HG03571 (cell line): ENCODE measurements around the gene ETFB.

Source experiments
- ATAC-seq: cut with Tn5 transposase; IDR thresholded peaks from one replicate; pipeline ENCODE4 v1.9.1; 2021; ENCODE audit not compliant: unreplicated experiment

ETFB gene

GRCh38 chr19:51296336-51297093, 69.7 kb downstream of the ETFB start:
- ATAC-seq, result no peak

DNA sequence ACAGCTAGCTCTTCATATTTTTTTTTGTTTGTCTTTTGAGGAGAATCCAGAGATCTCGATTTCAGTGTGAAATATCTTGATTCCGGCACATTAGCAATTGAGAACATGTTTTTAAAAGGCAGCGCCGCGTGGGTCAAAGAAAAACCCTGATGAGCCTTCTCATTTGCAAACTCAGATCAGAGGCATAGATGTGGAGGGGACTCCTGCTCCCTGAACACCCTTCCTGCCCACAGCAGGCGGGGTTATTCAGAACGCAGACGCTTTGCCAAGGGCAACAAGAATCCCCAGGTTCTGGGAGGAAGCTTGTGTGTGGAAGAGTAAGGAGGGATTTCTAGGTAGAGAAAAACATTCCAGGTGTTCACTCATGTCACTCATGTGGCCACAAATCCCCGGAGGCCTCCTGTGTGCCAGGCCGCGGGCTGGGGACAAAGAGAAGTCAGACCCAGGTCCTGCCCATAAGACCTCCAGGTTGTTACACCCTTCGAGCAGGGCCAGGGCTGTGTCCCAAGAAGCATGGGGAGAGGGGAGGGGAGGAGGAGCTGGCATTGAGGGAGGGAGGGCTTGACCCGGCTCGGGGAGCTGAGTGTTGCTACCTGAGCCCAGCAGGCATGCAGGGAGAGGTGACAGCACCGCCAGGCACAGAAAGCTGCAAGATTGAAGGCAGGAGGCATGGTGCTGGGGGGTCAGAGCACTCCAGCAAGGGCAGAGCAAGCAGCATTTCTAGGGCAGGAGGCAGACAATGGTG, 70.6 kb downstream of the ETFB start:
- no peak for ATAC-seq
